Measurements from ENCODE around the gene TRAM2. TPM values are rescaled to one million over a fixed set of nuclear protein-coding genes. Genes with fewer than 3 reads are reported as not detected.

The TRAM2 gene
- total and polyA plus RNA-seq, 2 of the 8 experiments (the other 6 are each of a cell fraction or from before 2014, with no cell fraction given) = 9.0 to 21.4 TPM

GRCh38 chr6:52553719-52554118 is 23.1 kb downstream of the TRAM2 start:
- Histone ChIP-seq H2BK5ac (ENCODE audit: low read depth, low read length) (peak overlapping the region; percentile 21; the same call in 1 of the 2 replicates), H3K23me2 (ENCODE audit: low read depth, low read length) (no peaks in the 10 kb centered on the region; the same call in 1 of the 2 replicates), H3K36me3 (ENCODE audit: control insufficient read depth in 2 of 4, insufficient read depth in 4 of 4, low read length in 3 of 4) (no peaks in the 10 kb centered on the region), H3K27ac (ENCODE audit: low read depth, low read length) (no peak overlapping the region), H4K20me1 (replicated peaks in 1 of 2; ENCODE audit: control insufficient read depth in 1 of 2, insufficient read depth in 2 of 2, low read length in 2 of 2) (peaks cover 0 to 1% of the 10 kb centered on the region in 2 experiments), H3K23ac (ENCODE audit: insufficient read length) (no peak overlapping the region), H2AK5ac (ENCODE audit: low read depth, low read length) (no peak overlapping the region), H4K91ac (replicated peaks; ENCODE audit: insufficient read length, low read length) (no peak overlapping the region), H3K18ac (ENCODE audit: extremely low read depth, low read length) (no peak overlapping the region), H2BK120ac (replicated peaks; ENCODE audit: low read depth, low read length) (no peak overlapping the region), H2AFZ (ENCODE audit: low read length) (no peak overlapping the region), H3K4me1 (replicated peaks in 1 of 4; ENCODE audit: control insufficient read depth in 3 of 4, insufficient read depth in 4 of 4, low read length in 3 of 4) (peaks cover 13 to 31% (median 23%) of the 10 kb centered on the region in 4 experiments), H2BK15ac (ENCODE audit: low read length) (no peak overlapping the region), H4K8ac (ENCODE audit: extremely low read depth, insufficient read depth, low read length) (no peak overlapping the region), H3K56ac (replicated peaks; ENCODE audit: insufficient read length, low read depth, low read length) (no peak overlapping the region), H3K4me3 (ENCODE audit: extremely low read depth in 1 of 4, insufficient read depth in 2 of 4, low read depth in 3 of 4, low read length in 4 of 4) (no peak overlapping the region), H3K9ac (replicated peaks in 1 of 4; ENCODE audit: extremely low read depth in 1 of 4, low read depth in 3 of 4, low read length in 3 of 4) (no peak overlapping the region), H3K4ac (replicated peaks; ENCODE audit: insufficient read length, low read depth, low read length) (no peak overlapping the region), H3K4me2 (ENCODE audit: insufficient read depth in 1 of 2, low read depth in 2 of 2, low read length in 2 of 2) (no peak overlapping the region), H4K5ac (ENCODE audit: insufficient read length, low read depth, low read length) (no peak overlapping the region), H3K9me3 (ENCODE audit: insufficient read depth in 2 of 2, low read depth in 1 of 2, low read length in 1 of 2) (no peaks in the 10 kb centered on the region), H3K14ac (ENCODE audit: insufficient read length) (no peak overlapping the region), H2BK12ac (ENCODE audit: low read depth, low read length) (no peak overlapping the region), H2BK20ac (ENCODE audit: low read length) (no peak overlapping the region), H3K79me2 (ENCODE audit: control insufficient read depth in 1 of 2, insufficient read depth in 2 of 2, low read length in 2 of 2) (peaks cover 0 to 43% of the 10 kb centered on the region in 2 experiments; a peak in 3 of 4 replicates), H3K27me3 (replicated peaks in 1 of 4; ENCODE audit: control insufficient read depth in 3 of 4, extremely low read depth in 1 of 4, insufficient read depth in 3 of 4, low read length in 3 of 4) (no peaks in the 10 kb centered on the region), H3K79me1 (ENCODE audit: low read depth, low read length) (peaks cover 6% of the 10 kb centered on the region)
- TF ChIP-seq CHD2 (IDR thresholded peaks at IDR 0.05; ENCODE audit: low read length) (no peak), CTBP2 (IDR thresholded peaks at IDR 0.05; ENCODE audit: borderline replicate concordance, insufficient read depth, insufficient read length, low read length) (no peak), PHF8 (conservative IDR thresholded peaks at IDR 0.05; ENCODE audit: low read depth, low read length) (no peak), ATF2 (IDR thresholded peaks at IDR 0.05; ENCODE audit: low read length) (no peak), CBX8 (IDR thresholded peaks at IDR 0.05; ENCODE audit: borderline replicate concordance, low read depth, low read length) (no peak), FOSL1 (IDR thresholded peaks at IDR 0.05; ENCODE audit: insufficient read depth, low read depth, low read length) (no peak), SIRT6 (IDR thresholded peaks at IDR 0.05; ENCODE audit: low read length) (no peak), TAF1 (IDR thresholded peaks at IDR 0.05; ENCODE audit: low read depth, low read length) (no peak), SUZ12 (IDR thresholded peaks at IDR 0.05; ENCODE audit: low read length) (no peak), CHD1 (IDR thresholded peaks at IDR 0.05; ENCODE audit: low read depth, low read length) (no peak), BCL11A (IDR thresholded peaks at IDR 0.05; ENCODE audit: low read depth in 2 of 2, low read length in 2 of 2) (no peak)
- TF ChIP-seq, protein P1, sequence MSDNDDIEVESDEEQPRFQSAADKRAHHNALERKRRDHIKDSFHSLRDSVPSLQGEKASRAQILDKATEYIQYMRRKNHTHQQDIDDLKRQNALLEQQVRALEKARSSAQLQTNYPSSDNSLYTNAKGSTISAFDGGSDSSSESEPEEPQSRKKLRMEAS (IDR thresholded peaks at IDR 0.05) = no peak
- DNase-seq (ENCODE audit: low read depth in 1 of 2, low spot score in 2 of 2) (no peak), FAIRE-seq (no peak)
- POLR2A ChIA-PET (ENCODE audit: partially characterized antibody) = no interaction called here
- 90% methylated on average over 2 of the region's 2 CpGs; no CpG with 5 or more reads in 1 of the 2 experiments for WGBS, 2 experiments (ENCODE audit: extremely low coverage in 1 of 2, insufficient coverage in 1 of 2, insufficient read length in 1 of 2, insufficient replicate concordance in 2 of 2, low coverage in 1 of 2, low lambda C conversion rate in 2 of 2, missing lambda C conversion rate in 1 of 2)
- CTCF ChIA-PET (ENCODE audit: partially characterized antibody) = interaction anchor here (0.6 to 2.6 kb wide), 4 partner anchors 17 to 44 kb away, joined by 3 to 10 read pairs (median 4); partner anchors contain the start of gene TRAM2
